WTC11 (cell line): Measurements from ENCODE around the gene FOXN3. TPM values are rescaled to one million over a fixed set of nuclear protein-coding genes. Genes with fewer than 3 reads are reported as not detected.
"Not testable (repeated sequence)": the region's sequence is repeated elsewhere in the genome, so short reads cannot be mapped to it uniquely, and the experiment has no call there.

Source experiments
- ATAC-seq: fragments of 200-7000 bp; cut with Tn5 transposase; 2 replicates; pipeline ENCODE4 v1.10.0; 2021; ENCODE audit warnings: mild to moderate bottlenecking, moderate library complexity
- CTCF ChIA-PET: fragments of 300-600 bp; sonication (Branson Sonifier 250); formaldehyde crosslinking; loops from one replicate; lab custom pipeline; 2021; ENCODE audit warnings: antibody characterized with exemption; lab: Charles Lee
- POLR2A ChIA-PET: fragments of 350-600 bp; sonication (Branson Sonifier 250); formaldehyde crosslinking; loops from one replicate; lab custom pipeline; 2021; ENCODE audit warnings: antibody characterized with exemption; lab: Charles Lee
- DNase-seq: peaks from one replicate; pipeline ENCODE4 v3.0.0; 2021; ENCODE audit warnings: low spot score
- H3K27ac Mint-ChIP-seq: 2 replicates; pipeline ENCODE4 v1.8.0; 2021; ENCODE audit warnings: mixed read lengths
- H3K27me3 Mint-ChIP-seq: 2 replicates; pipeline ENCODE4 v1.8.0; 2021; ENCODE audit warnings: low read depth, mild to moderate bottlenecking, moderate library complexity, mixed read lengths
- H3K36me3 Mint-ChIP-seq: 2 replicates; pipeline ENCODE4 v1.8.0; 2021; ENCODE audit warnings: mixed read lengths
- H3K4me1 Mint-ChIP-seq: 2 replicates; pipeline ENCODE4 v1.8.0; 2022; ENCODE audit warnings: mixed read lengths
- H3K4me3 Mint-ChIP-seq: 2 replicates; pipeline ENCODE4 v1.8.0; 2021; ENCODE audit warnings: mild to moderate bottlenecking, moderate library complexity, mixed read lengths
- H3K9me3 Mint-ChIP-seq: 2 replicates; pipeline ENCODE4 v1.8.0; 2021; ENCODE audit warnings: mixed read lengths
- CREM ChIP-seq: sonication (generic); formaldehyde crosslinking; IDR thresholded peaks from 2 replicates; pipeline ENCODE4 v1.8.1; 2022; ENCODE audit warnings: mild to moderate bottlenecking, missing genetic modification reagents, moderate library complexity
- FOXP1 ChIP-seq: sonication (generic); formaldehyde crosslinking; IDR thresholded peaks from 2 replicates; pipeline ENCODE4 v1.8.0; 2022; ENCODE audit warnings: missing genetic modification reagents, mild to moderate bottlenecking, moderate library complexity, borderline replicate concordance
- MAX ChIP-seq: sonication (generic); formaldehyde crosslinking; IDR thresholded peaks from 2 replicates; pipeline ENCODE4 v1.8.0; 2022; ENCODE audit warnings: mild to moderate bottlenecking, missing genetic modification reagents
- NFATC4 ChIP-seq: fragments of 250-450 bp; sonication (Bioruptor Pico); IDR thresholded peaks from 2 replicates; pipeline ENCODE4 v1.9.0; 2021; ENCODE audit warnings: mild to moderate bottlenecking
- NR2C2 ChIP-seq: sonication (generic); formaldehyde crosslinking; IDR thresholded peaks from 2 replicates; pipeline ENCODE4 v1.8.0; 2022; ENCODE audit warnings: mild to moderate bottlenecking, missing genetic modification reagents
- NR3C1 ChIP-seq: sonication (generic); formaldehyde crosslinking; conservative IDR thresholded peaks from 2 replicates; pipeline ENCODE4 v1.8.1; 2023; ENCODE audit warnings: low read depth, mild to moderate bottlenecking, missing genetic modification reagents
- PREB ChIP-seq: sonication (generic); formaldehyde crosslinking; IDR thresholded peaks from 2 replicates; pipeline ENCODE4 v1.8.1; 2022; ENCODE audit warnings: mild to moderate bottlenecking, missing genetic modification reagents, moderate library complexity, borderline replicate concordance
- RELA ChIP-seq: sonication (generic); formaldehyde crosslinking; IDR thresholded peaks from 2 replicates; pipeline ENCODE4 v1.8.1; 2022; ENCODE audit warnings: missing genetic modification reagents, mild to moderate bottlenecking, borderline replicate concordance
- RORB ChIP-seq: fragments of 250-450 bp; sonication (Bioruptor Pico); IDR thresholded peaks from 2 replicates; pipeline ENCODE4 v1.9.0; 2021; ENCODE audit warnings: mild to moderate bottlenecking
- SP1 ChIP-seq: sonication (generic); formaldehyde crosslinking; conservative IDR thresholded peaks from 2 replicates; pipeline ENCODE4 v1.8.1; 2022; ENCODE audit warnings: missing genetic modification reagents
- TEAD4 ChIP-seq: sonication (generic); formaldehyde crosslinking; IDR thresholded peaks from 2 replicates; pipeline ENCODE4 v1.8.0; 2022; ENCODE audit warnings: mild to moderate bottlenecking, missing genetic modification reagents
- TP53 ChIP-seq: sonication (generic); formaldehyde crosslinking; IDR thresholded peaks from 2 replicates; pipeline ENCODE4 v1.8.1; 2023; ENCODE audit warnings: mild to moderate bottlenecking, missing genetic modification reagents
- ZBTB43 ChIP-seq: sonication (generic); formaldehyde crosslinking; IDR thresholded peaks from 2 replicates; pipeline ENCODE4 v1.8.1; 2023; ENCODE audit warnings: mild to moderate bottlenecking, missing genetic modification reagents
- ZNF138 ChIP-seq: sonication (generic); formaldehyde crosslinking; conservative IDR thresholded peaks from 2 replicates; pipeline ENCODE4 v1.8.1; 2022; ENCODE audit warnings: mild to moderate bottlenecking, moderate library complexity, missing genetic modification reagents
- ZNF263 ChIP-seq: sonication (generic); formaldehyde crosslinking; IDR thresholded peaks from 2 replicates; pipeline ENCODE4 v1.8.1; 2022; ENCODE audit warnings: low read depth, mild to moderate bottlenecking, moderate library complexity, missing genetic modification reagents
- ZNF317 ChIP-seq: sonication (generic); formaldehyde crosslinking; IDR thresholded peaks from 2 replicates; pipeline ENCODE4 v1.8.1; 2023; ENCODE audit warnings: low read depth, mild to moderate bottlenecking, moderate library complexity, missing genetic modification reagents, borderline replicate concordance
- ZNF425 ChIP-seq: fragments of 250-450 bp; sonication (Bioruptor Pico); conservative IDR thresholded peaks from 2 replicates; pipeline ENCODE4 v1.9.0; 2021; ENCODE audit warnings: mild to moderate bottlenecking
- total RNA-seq: library from RNA; stranded (reverse); gene quantifications from 3 replicates; pipeline ENCODE4 v1.2.3, GENCODE V29; 2021

Gene FOXN3
- total RNA-seq, 1 experiment from 2014 or later = 170 TPM

GRCh38 chr14:89201645-89202044 is 215.4 kb downstream of the FOXN3 start (continued):
- no peak for TF ChIP-seq ZBTB43
- TF ChIP-seq ZNF425 (CRISPR knock-in tag) = no peak
- TF ChIP-seq TEAD4 (CRISPR knock-in tag) = no peak

GRCh38 chr14:89199357-89199756 is 217.7 kb downstream of the FOXN3 start:
- Mint-ChIP-seq H3K27ac (0 out of 2 replicates have a peak overlapping the region, but pooled peaks have one; percentile 17), H3K36me3 (peaks cover 22% of the 10 kb centered on the region), H3K4me1 (peaks cover 55% of the 10 kb centered on the region)
- POLR2A ChIA-PET, H3K4me3 Mint-ChIP-seq, CTCF ChIA-PET, H3K9me3 Mint-ChIP-seq, DNase-seq, ATAC-seq, H3K27me3 Mint-ChIP-seq: not testable (repeated sequence)

GRCh38 chr14:89198544-89199329 is 218.3 kb downstream of the FOXN3 start:
- no peaks in the 10 kb centered on the region for H3K27me3 Mint-ChIP-seq
- peaks cover 50% of the 10 kb centered on the region for H3K4me1 Mint-ChIP-seq
- ATAC-seq (no peak), DNase-seq (no peak)
- peaks cover 29% of the 10 kb centered on the region for H3K36me3 Mint-ChIP-seq
- H3K4me3 Mint-ChIP-seq = no peak overlapping the region
- CTCF ChIA-PET = no interaction called here
- peak overlapping the region; percentile 17 for H3K27ac Mint-ChIP-seq
- H3K9me3 Mint-ChIP-seq = peaks cover 6% of the 10 kb centered on the region; the same call in 1 of the 2 replicates
- TF ChIP-seq RORB (CRISPR knock-in tag) (no peak), NR2C2 (CRISPR knock-in tag) (no peak), CREM (CRISPR knock-in tag) (no peak), SP1 (CRISPR knock-in tag) (no peak), NFATC4 (no peak), ZBTB43 (no peak), TP53 (CRISPR knock-in tag) (no peak), ZNF138 (CRISPR knock-in tag) (no peak), NR3C1 (no peak), RELA (no peak), FOXP1 (CRISPR knock-in tag) (no peak), MAX (no peak), ZNF317 (no peak), PREB (no peak), ZNF263 (CRISPR knock-in tag) (no peak)
- POLR2A ChIA-PET = no interaction called here
